Right atrium auricular region (tissue), 2 donors: Measurements from ENCODE around the gene CD1C. TPM values are rescaled to one million over a fixed set of nuclear protein-coding genes. Genes with fewer than 3 reads are reported as not detected.

Source experiments
- DNase-seq: peaks from one replicate; pipeline ENCODE4 v3.0.0-alpha.2; 2019; ENCODE audit warnings: low spot score
- H3K27ac ChIP-seq, 2 donors: fragments of 200-600 bp; sonication (generic); 1 replicate in 1 of 2; 2 replicates in 1 of 2; pipeline ENCODE4 v1.5.1; 2016 to 2019
- H3K27me3 ChIP-seq, 2 donors: fragments of 200-600 bp; sonication (generic); one replicate each; pipeline versions ENCODE4 v1.5.1 to v1.6.0; 2017 to 2019
- H3K36me3 ChIP-seq: fragments of 200-600 bp; sonication (generic); one replicate; pipeline ENCODE4 v1.5.1; 2016
- H3K4me1 ChIP-seq, 2 donors: fragments of 200-600 bp; sonication (generic); one replicate each; pipeline versions ENCODE4 v1.5.1 to v1.6.0; 2017 to 2019
- H3K4me3 ChIP-seq, 2 donors: fragments of 200-600 bp; sonication (generic); 1 replicate in 1 of 2; 2 replicates in 1 of 2; pipeline ENCODE4 v1.5.1; 2017 to 2019; ENCODE audit warnings: mild to moderate bottlenecking in 1 of 2, moderate library complexity in 1 of 2
- H3K9me3 ChIP-seq, 2 donors: fragments of 200-600 bp; sonication (generic); one replicate each; pipeline ENCODE4 v1.5.1; 2019
- CTCF ChIP-seq, 2 donors: fragments of 200-600 bp; sonication (generic); IDR thresholded peaks; one replicate each; pipeline ENCODE4 v1.5.1; 2019; ENCODE audit warnings: antibody characterized with exemption in 2 of 2
- total RNA-seq, 2 donors: library from RNA; depleted of rRNA; stranded (reverse); fragments of >200 nt; gene quantifications; one replicate each; pipeline ENCODE4 v1.1.0, GENCODE V29; 2016

The CD1C gene
- total RNA-seq, 2 donors from 2014 or later: 0.31 to 0.44 TPM

- Histone ChIP-seq H3K27ac (no peak overlapping the region), H3K27me3 (no peaks in the 10 kb centered on the region), H3K4me3 (no peak overlapping the region), H3K4me1 (no peaks in the 10 kb centered on the region), H3K36me3 (no peaks in the 10 kb centered on the region), H3K9me3 (peaks cover 0 to 6% of the 10 kb centered on the region in 2 donors)
- no peak for DNase-seq
- TF ChIP-seq CTCF (IDR thresholded peaks at IDR 0.05): no peak
Measured at GRCh38 chr1:158283965-158284364, 5.8 kb upstream of the CD1C start.

GRCh38 chr1:158285756-158286241, 3.9 kb upstream of the CD1C start:
- Histone ChIP-seq H3K36me3 (no peaks in the 10 kb centered on the region), H3K27me3 (no peaks in the 10 kb centered on the region), H3K4me3 (no peak overlapping the region), H3K4me1 (no peaks in the 10 kb centered on the region), H3K9me3 (no peaks in the 10 kb centered on the region), H3K27ac (no peak overlapping the region)
- DNase-seq: peak; percentile 66
- no peak for TF ChIP-seq CTCF (IDR thresholded peaks at IDR 0.05)

DNA sequence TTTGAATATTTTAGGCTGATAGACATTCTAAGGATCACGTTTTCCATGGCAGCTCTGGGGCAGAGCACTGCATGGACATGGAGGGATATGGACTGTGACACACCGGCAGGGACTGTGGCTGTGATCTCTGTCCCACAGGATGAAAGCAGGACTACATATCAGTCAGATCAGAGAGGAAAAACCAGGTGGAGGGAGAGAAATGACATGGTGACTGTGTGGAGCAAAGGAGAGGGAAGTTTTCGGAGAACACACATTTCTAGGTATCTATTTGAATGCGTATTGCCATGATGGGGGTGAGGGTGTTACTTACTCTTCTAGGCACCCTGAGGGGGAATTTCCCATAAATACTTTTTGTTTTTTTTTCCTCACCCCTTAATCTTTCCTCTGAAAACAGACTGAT, 3.2 kb upstream of the CD1C start:
- no peak for TF ChIP-seq CTCF (IDR thresholded peaks at IDR 0.05)
- H3K4me3 ChIP-seq: no peak overlapping the region
- H3K27ac ChIP-seq: no peak overlapping the region
- no peaks in the 10 kb centered on the region for H3K4me1 ChIP-seq
- H3K36me3 ChIP-seq: no peaks in the 10 kb centered on the region
- H3K9me3 ChIP-seq: no peaks in the 10 kb centered on the region
- no peak for DNase-seq
- no peaks in the 10 kb centered on the region for H3K27me3 ChIP-seq

GRCh38 chr1:158286941-158287346, 2.8 kb upstream of the CD1C start:
- no peaks in the 10 kb centered on the region for H3K9me3 ChIP-seq
- no peaks in the 10 kb centered on the region for H3K4me1 ChIP-seq
- H3K27me3 ChIP-seq: no peaks in the 10 kb centered on the region
- no peak for TF ChIP-seq CTCF (IDR thresholded peaks at IDR 0.05)
- no peak for DNase-seq
- no peaks in the 10 kb centered on the region for H3K36me3 ChIP-seq
- H3K4me3 ChIP-seq: no peak overlapping the region
- no peak overlapping the region for H3K27ac ChIP-seq

DNA sequence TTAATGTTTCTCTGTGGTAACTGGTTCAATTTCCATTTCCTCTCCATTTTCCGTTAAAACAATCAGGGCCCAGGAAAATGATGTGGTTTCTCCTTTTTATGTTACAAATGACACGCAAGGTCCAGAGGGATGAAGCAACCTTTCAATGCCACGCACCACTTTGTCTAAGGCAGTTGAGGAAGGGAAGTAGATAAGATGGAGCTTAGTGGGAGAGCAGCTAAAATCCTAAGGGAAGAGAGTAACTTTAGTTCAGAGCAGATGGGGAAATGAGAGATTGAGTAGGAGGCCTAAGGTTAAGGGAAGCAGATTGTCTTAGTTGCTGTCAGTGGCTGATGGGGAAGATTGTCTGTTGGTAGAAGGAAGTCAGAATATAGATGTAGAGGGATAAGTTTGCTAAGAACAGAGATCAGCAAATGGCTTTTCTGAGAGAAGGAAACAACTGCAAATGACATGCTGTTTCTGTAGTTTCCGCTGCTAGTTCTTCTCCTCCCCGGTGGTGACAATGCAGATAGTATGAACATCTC, 660 bp downstream of the CD1C start:
- Histone ChIP-seq H3K4me3 (no peak overlapping the region), H3K4me1 (no peaks in the 10 kb centered on the region), H3K36me3 (no peaks in the 10 kb centered on the region), H3K27me3 (no peaks in the 10 kb centered on the region), H3K27ac (no peak overlapping the region), H3K9me3 (no peaks in the 10 kb centered on the region)
- no peak for DNase-seq
- no peak for TF ChIP-seq CTCF (IDR thresholded peaks at IDR 0.05)

DNA sequence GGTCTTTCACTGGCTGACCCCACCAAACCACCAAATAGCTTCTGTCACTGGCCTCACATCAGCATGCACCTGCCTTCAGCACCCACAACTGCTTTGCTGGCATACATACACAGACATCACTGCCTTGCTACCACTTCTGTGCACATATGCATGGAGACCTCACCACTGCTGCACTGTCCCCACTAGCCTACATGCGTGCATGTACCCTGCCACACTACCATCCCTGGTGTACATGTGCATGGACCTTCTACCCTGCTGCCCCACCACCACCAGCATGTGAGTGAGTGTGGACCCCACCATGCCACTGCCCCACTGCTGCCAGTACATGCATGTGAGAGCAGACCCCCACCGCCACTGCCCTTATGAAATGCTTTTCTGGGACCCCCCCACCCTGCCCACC, 6.1 kb downstream of the CD1C start:
- no peak for DNase-seq
- H3K4me3 ChIP-seq: no peak overlapping the region
- no peaks in the 10 kb centered on the region for H3K4me1 ChIP-seq
- H3K9me3 ChIP-seq: peaks cover 0 to 15% of the 10 kb centered on the region in 2 donors
- no peak overlapping the region for H3K27ac ChIP-seq
- TF ChIP-seq CTCF (IDR thresholded peaks at IDR 0.05): no peak
- no peaks in the 10 kb centered on the region for H3K27me3 ChIP-seq
- no peaks in the 10 kb centered on the region for H3K36me3 ChIP-seq
